ENCODE measurements around the gene MYORG.

The MYORG gene

GRCh38 chr9:34392511-34392910 is 15.8 kb upstream of the MYORG start:
- Histone ChIP-seq H3K27me3 (peaks cover 12% of the 10 kb centered on the region; the same call in 1 of the 2 replicates), H3K36me3 (peaks cover 7% of the 10 kb centered on the region), H3K9me3 (no peaks in the 10 kb centered on the region), H3K4me1 (no peaks in the 10 kb centered on the region), H3K4me3 (ENCODE audit: low read depth, low read length) (no peak overlapping the region)
- no peak for TF ChIP-seq CTCF (IDR thresholded peaks at IDR 0.05; ENCODE audit: low read depth, low read length)
- no peak for DNase-seq

- no peak for TF ChIP-seq CTCF (IDR thresholded peaks at IDR 0.05; ENCODE audit: low read depth, low read length)
- no peaks in the 10 kb centered on the region for H3K4me1 ChIP-seq
- DNase-seq: no peak
- no peaks in the 10 kb centered on the region for H3K36me3 ChIP-seq
- no peak overlapping the region for H3K4me3 ChIP-seq (ENCODE audit: low read depth, low read length)
- H3K9me3 ChIP-seq: no peaks in the 10 kb centered on the region
- H3K27me3 ChIP-seq: peaks cover 12% of the 10 kb centered on the region; the same call in 1 of the 2 replicates
Measured at GRCh38 chr9:34387239-34387638, 10.5 kb upstream of the MYORG start.

- no peak overlapping the region for H3K4me3 ChIP-seq (ENCODE audit: low read depth, low read length)
- no peak for DNase-seq
- H3K36me3 ChIP-seq: no peaks in the 10 kb centered on the region
- peaks cover 11% of the 10 kb centered on the region; the same call in 1 of the 2 replicates for H3K27me3 ChIP-seq
- H3K9me3 ChIP-seq: no peaks in the 10 kb centered on the region
- no peaks in the 10 kb centered on the region for H3K4me1 ChIP-seq
- no peak for TF ChIP-seq CTCF (IDR thresholded peaks at IDR 0.05; ENCODE audit: low read depth, low read length)
Measured at GRCh38 chr9:34386656-34387055, 10.0 kb upstream of the MYORG start.

- Histone ChIP-seq H3K4me1 (no peaks in the 10 kb centered on the region), H3K9me3 (no peaks in the 10 kb centered on the region), H3K36me3 (no peaks in the 10 kb centered on the region), H3K27me3 (peaks cover 2% of the 10 kb centered on the region; the same call in 1 of the 2 replicates), H3K4me3 (ENCODE audit: low read depth, low read length) (no peak overlapping the region)
- TF ChIP-seq CTCF (IDR thresholded peaks at IDR 0.05; ENCODE audit: low read depth, low read length): no peak
- no peak for DNase-seq
Measured at GRCh38 chr9:34385561-34386230, 9.0 kb upstream of the MYORG start.

GRCh38 chr9:34384368-34385165 is 7.9 kb upstream of the MYORG start:
- Histone ChIP-seq H3K4me3 (ENCODE audit: low read depth, low read length) (no peak overlapping the region), H3K36me3 (no peaks in the 10 kb centered on the region), H3K4me1 (no peaks in the 10 kb centered on the region), H3K9me3 (no peaks in the 10 kb centered on the region), H3K27me3 (no peaks in the 10 kb centered on the region)
- no peak for DNase-seq
- no peak for TF ChIP-seq CTCF (IDR thresholded peaks at IDR 0.05; ENCODE audit: low read depth, low read length)

GRCh38 chr9:34383904-34384303 is 7.2 kb upstream of the MYORG start:
- no peak overlapping the region for H3K4me3 ChIP-seq (ENCODE audit: low read depth, low read length)
- no peaks in the 10 kb centered on the region for H3K27me3 ChIP-seq
- no peaks in the 10 kb centered on the region for H3K9me3 ChIP-seq

More at GRCh38 chr9:34383904-34384303, 7.2 kb upstream of the MYORG start:
- Histone ChIP-seq H3K36me3 (no peaks in the 10 kb centered on the region), H3K4me1 (no peaks in the 10 kb centered on the region)
- no peak for TF ChIP-seq CTCF (IDR thresholded peaks at IDR 0.05; ENCODE audit: low read depth, low read length)
- DNase-seq: no peak

All from BE2C (cell line).